HUDEP-2 (cell line): ENCODE results near the gene TMEM63B.
"Not testable (repeated sequence)": the region's sequence is repeated elsewhere in the genome, so short reads cannot be mapped to it uniquely, and the experiment has no call there.

ENCODE experiments used
- DNase-seq, 76 experiments: peaks; one replicate each; lab custom pipeline; 2025; ENCODE audit not compliant: unreplicated experiment in 76 of 76; lab: John Stamatoyannopoulos, UW

The TMEM63B gene

DNA sequence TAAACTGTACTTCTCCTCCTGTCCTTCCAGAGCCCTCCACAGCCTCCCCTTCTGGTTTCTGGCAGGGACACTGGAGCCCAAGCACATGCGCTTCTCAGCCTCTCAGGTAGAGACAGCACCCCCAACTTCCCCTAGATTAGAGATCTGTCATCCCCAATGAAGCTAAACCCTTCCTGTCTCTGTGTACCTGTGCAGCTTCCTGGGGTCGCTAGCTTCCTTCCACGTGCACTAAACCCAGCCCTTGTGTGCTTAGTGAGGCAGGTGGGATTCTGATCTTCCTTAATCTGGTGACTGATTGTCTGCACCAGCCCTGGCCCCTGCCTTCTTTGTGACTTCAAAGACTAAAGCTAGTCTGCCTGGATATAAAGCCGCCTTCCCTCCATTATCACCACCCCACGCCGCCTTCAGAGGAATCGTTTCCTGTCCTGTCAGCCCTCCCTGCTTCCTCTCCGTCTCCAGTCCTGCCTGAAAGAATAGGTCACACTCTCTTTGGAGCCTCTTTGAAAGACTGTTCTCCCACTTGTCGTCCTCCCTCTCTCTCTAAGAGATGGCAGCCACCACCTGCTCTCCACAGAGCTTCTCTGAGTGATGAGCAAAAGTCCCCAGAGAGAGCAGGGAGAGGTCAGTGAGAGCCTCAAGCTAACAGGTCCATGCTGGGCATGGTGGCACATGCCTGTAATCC lies 58.7 kb downstream of the TMEM63B start:
- no peak for DNase-seq

DNA sequence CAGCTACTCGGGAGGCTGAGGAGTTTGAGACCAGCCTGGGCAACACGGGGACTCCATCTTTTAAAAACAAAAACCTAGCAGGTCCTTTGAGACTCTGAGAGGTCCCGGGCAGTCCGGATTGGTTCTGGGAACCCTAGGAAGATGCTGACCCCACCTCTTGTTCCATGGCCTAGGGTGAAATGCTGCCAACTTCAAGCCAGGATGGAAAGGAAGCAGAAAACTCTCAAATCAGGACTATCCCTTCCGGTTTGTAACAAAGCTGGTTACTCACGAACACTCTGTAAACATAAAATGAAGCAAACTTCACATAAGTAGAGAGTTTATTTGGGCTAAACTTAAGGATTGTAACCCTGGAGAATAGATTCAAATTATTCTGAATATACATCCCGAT lies 59.3 kb downstream of the TMEM63B start:
- DNase-seq = no peak

DNA sequence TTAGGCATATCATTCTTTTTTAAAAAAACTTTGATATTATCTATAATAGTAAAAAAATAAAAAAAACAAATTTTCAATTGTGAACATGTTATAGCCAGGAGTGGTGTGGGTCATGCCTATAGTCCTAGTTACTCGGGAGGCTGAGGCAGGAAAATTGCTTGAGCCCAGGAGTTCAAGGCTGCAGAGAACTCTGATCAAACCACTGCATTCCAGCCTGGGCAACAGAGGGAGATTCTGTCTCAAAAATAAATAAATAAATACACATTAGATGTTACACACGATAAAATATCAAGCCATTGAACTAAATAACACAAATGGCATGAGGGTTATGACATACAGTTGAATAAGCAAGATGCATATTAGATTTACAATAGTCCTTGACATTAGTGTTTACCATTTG lies 61.5 kb downstream of the TMEM63B start:
- no peak for DNase-seq

DNA sequence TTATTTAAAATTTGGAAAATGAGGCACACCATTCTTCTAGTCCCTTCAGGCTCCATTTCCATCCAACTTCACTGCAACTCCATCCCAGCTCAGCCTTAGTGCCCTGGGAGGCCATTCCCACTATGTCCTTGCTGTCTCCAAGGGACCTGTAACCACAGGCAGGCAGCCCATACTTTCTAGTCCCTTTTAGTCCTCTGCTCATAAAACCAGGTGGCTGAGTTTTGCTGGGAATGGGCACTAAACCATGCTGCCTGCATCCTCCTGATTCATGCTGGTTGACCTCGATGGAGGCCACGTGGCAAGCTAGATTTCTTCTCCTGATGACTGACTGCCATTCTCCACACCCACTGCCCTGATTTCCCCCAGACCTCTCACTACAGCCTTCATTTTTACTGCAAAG lies 61.9 kb downstream of the TMEM63B start:
- no peak for DNase-seq

DNA sequence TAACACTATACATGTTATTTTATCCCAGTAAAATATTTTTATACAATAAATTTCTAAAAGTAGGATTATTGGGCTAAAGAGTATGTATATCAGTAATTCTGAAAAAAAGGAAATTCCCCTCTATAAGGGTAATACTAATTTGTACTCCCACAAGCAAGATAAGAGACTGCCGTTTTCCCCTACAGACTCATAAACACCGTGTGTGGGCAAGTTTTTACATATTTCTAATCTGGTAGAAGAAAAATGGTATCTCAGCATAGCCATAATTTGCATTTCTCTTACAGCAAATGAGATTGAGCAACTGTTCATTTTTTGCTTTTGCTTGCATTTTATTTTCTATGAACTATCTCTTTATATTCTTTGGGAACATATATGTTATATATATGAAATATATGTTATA lies 63.4 kb downstream of the TMEM63B start:
- DNase-seq = no peak

DNA sequence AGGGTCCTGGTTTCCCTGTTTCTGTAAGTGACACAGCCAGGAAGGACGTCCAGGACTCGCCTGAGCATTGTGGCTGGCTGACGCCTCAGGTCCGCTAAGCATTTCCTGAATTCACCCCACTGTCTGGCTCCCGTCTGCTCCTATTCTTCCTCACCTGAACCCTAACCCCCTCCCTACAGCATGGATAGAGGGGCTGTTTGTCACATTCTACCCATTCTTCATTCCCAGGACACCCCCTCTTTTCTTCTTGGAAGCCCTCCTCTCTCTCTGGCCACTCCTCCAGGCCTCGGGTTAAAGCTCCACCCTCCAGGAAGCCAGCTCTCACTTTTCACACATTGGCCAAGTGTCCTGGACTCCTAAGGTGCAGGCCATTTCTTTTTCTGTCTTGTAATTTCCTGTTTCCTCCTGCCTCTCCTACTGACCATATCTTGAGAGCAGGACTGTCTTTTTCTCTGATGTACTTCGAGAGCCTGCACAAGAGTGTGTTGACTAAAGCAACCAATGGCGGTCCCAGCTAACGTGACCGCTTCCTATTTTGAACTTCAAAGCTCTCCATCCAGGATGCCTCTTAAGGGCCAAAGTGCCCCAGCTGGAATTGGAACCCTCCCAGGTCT lies 65.2 kb downstream of the TMEM63B start:
- DNase-seq = no peak

DNA sequence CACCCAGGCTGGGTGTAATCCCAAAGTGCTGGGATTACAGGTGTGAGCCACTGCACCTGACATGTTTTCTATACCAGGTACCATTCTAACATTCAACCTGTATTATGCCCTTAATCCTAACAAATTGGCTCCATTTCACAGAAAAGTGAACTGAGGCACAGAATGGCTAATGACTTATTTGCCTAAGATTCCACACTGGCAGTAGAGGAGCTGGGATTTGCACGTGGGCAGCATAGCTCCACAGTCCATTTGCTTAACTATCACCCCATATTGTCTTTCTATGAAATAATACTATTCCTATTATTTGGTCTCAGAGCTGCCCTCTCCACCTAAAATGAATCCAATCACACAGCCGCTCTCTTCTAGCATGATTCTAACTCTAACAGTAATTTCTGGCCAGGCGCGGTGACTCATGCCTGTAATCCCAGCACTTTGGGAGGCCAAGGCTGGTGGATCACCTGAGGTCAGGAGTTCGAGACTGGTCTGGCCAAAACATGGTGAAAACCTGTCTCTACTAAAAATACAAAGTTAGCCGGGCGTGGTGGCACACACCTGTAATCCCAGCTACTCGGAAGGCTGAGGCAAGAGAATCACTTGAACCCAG lies 66.1 kb downstream of the TMEM63B start:
- DNase-seq = no peak

DNA sequence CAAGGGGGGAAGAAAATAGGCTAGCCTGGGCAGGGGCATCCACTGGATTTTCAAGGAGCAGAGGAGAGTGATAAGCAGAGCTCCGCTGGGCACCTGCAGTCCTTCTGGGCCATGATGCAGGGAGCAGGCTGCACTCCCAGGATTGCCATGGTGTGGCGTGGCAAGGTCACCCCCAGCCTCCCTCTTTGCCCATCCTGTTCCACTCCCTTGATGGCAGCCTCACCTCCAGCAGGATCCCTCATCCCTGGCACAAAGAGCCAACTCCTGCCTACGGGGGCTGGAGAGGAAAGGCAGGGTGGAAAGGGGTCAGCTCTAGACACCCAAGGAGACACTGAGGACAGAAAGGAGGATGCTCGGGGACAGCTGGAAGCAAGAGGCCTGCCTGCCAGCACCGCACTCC lies 67.0 kb downstream of the TMEM63B start:
- DNase-seq = no peak

DNA sequence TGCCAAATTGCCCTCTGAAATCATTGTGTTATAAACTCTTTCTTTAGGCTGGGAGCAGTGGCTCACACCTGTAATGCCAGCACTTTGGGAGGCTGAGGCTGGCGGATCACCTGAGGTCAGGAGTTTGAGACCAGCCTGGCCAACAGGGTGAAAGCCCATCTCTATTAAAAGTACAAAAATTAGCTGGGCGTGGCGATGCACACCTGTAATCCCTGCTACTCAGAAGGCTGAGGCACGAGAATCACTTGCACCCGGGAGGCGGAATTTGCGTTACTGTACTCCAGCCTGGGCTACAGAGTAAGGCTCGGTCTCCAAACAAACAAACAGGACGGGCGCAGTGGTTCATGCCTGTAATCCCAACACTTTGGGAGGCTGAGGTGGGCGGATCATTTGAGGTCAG lies 69.0 kb downstream of the TMEM63B start:
- not testable (repeated sequence) for DNase-seq

DNA sequence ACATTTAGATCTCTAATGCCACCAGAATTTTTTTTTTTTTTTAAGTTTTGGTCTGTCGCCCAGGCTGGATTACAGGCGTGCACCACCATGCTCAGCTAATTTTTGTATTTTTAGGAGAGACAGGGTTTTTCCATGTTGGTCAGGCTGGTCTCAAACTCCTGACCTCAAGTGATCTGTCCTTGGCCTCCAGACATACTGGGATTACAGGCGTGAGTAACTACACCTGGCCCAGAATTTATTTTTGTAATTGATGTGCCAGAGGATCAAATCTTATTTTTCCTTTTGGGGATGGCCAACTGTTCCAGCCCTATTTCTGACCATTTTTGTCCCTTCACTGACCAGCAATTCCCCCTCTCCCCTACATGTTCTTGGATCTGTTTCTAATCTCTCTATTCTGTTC lies 71.3 kb downstream of the TMEM63B start:
- no peak for DNase-seq

DNA sequence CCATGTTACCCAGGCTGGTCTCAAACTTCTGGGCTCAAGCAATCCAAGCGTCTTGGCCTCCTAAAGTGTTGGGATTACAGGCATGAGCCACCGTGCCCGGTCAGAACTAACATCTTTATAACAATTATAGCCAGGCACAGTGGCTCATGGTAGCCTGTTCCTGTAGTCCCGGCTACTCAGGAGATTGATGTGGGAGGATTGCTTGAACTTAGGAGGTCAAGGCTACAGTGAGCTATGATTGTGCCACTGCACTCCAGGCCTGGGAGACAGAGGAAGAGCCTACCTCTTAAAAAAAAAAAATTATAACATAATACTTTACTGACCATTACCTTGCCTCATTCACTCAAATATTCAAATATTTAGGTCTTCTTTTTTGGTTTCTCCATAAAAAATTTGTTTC lies 72.5 kb downstream of the TMEM63B start:
- no peak for DNase-seq

DNA sequence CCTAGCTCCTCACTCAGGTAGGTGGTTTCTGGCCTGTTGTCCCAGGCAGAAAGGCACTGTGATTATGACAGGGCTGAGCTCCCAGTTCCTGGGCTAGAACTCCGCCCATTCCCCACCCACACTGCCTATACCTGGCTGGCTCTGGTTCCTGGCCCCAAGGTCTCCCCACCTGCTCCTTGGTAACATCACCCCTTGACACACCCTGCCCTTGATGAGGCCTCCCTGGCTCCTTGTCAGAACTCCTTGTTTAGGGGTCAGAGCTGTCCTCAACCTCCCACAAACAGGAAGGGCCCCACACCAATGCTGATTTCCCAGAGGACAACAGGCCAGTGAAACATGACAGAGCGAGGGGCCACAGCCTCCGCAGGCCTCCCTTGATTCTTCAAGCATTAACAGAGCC lies 73.8 kb downstream of the TMEM63B start:
- no peak for DNase-seq

DNA sequence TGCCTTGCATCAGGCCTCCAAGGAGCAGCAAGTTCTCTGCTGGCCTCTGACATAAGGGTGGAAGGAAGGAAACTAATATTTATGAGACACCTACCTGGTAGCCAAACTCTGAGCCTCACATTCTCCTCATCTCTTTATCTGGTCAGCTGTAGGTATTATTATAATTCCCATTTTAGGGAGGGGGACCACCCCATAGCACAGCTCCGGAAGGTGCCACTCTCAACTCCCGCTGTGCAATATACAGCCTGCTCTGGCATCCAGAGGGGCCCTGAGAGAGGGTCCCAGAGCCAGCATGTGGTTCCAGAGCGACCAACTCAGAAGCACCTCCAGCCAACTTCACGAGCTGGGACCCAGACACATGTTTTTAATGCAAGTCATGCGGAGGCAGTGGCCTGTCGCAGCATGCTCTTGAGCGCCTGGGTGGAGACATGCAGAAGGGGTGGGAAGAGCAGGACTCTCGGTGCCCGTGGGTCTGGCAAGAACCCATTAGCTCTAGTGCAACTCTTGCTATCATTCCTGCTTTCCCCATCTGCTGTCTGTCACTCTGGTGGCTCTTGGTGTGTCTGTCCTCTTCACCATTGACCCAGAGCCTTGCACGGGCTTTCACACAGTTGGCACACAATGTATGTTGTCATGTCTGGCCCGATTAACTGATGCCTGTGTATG lies 74.4 kb downstream of the TMEM63B start:
- DNase-seq = peak in 3 of 76 experiments; percentile 28 to 29 (median 28)

DNA sequence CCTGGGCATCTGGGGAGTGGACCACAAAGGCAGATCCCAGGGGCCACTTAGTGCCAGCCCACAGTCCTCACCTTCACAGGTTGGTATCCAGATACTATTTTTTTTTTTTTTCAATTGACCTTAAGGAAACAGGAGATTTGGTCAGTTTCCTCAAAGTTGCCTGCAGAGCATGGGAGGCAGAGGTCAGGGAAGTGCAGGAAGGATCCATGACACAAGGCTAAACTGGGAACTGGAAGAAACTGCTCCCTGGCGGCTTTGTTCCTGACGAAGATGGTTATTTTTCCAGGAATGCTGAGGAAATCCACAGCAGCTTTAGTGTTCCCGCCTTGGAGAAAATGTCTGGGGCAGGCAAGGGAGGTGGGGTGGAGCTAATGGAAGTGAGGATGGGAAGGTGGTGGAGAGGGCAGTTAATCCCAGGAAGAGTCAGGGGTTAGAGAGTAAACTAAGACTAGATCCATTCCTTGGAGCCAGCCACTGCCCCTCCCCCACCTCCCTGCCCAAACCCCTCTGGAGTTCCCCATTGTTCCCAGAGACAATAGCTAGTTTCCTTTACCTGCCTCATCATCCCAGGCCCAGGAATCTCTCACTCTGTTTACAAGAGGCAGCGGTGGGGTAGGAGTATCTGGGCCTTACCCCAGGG lies 75.1 kb downstream of the TMEM63B start:
- no peak for DNase-seq

DNA sequence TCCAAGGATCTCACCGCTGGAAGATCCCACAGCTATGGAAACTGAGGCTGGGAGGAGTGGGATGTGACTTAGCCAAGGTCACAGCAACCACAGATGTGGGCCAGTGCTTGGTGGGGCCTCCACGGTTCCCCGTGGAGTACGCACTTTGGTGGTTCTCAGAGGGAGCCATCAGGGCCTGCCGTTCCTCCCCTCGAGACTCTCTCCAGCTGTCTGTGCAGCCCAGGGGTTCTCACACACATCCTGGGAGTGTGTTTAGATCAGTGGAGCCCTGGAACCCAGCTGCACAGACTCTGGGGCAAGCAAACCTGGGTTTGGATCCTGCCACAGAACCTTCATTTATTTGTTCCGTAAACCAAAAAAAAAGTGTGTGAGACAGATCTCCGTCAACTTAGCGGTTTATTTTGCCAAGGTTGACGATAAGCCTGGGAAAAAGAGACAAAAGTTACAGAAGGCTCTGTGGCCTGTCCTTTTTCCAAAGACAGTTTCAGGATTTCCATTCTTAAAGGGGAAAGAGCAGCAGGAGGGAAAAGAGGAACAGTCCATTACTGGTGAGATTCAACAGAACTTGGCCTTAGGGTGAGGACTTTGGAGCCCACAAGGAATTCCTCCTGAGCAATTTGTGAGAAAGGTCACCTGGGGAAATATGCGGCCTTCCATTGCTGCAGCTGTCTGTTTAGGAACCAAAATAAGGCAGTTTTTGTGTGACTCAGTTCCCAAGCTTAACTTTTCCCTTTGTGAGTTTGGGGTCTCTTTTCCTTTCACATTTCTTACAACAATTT lies 75.8 kb downstream of the TMEM63B start:
- no peak for DNase-seq

DNA sequence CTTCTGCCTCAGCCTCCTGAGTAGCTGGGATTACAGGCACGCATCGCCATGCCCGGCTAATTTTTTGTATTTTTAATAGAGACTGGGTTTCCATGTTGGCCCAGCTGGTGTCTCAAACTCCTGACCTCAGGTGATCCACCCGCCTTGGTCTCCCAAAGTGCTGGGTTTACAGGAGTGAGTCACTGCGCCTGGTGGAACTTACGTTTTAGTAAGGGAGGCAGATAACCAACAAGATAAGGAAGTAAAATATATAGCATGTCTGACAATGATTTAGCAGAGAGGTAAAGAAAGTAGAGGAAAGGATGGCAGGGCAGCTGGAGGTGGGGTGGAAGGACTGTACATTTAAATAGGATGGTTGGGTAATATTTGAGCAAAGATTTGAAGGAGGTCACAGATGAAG lies 76.6 kb downstream of the TMEM63B start:
- no peak for DNase-seq
